K562 (cell line): ENCODE data around the gene RGL4. TPM values are rescaled to one million over a fixed set of nuclear protein-coding genes. Genes with fewer than 3 reads are reported as not detected.

Experiments used
- BACH1 ChIP-seq: fragments of 200-800 bp; sonication (Bioruptor generic); IDR thresholded peaks from 2 replicates; pipeline ENCODE4 v1.6.1; 2016; ENCODE audit warnings: missing genetic modification characterization, missing compliant biosample characterization
- BRD9 ChIP-seq: fragments of 450-650 bp; IDR thresholded peaks from 2 replicates; pipeline ENCODE4 v1.6.1; 2018; ENCODE audit warnings: low read depth; ENCODE audit not compliant: partially characterized antibody
- CHD4 ChIP-seq: fragments of 200-600 bp; sonication (generic); IDR thresholded peaks from 3 replicates; pipeline ENCODE4 v1.6.1; 2012; ENCODE audit warnings: low read depth, mild to moderate bottlenecking, mixed read lengths, low read length, inconsistent platforms; ENCODE audit not compliant: insufficient read depth, insufficient replicate concordance, poor library complexity, severe bottlenecking
- E2F4 ChIP-seq: sonication (generic); formaldehyde crosslinking; IDR thresholded peaks from 2 replicates; pipeline ENCODE4 v1.8.0; 2022; ENCODE audit warnings: mild to moderate bottlenecking, low read depth, missing genetic modification reagents
- ETV5 ChIP-seq: sonication (generic); formaldehyde crosslinking; IDR thresholded peaks from 2 replicates; pipeline ENCODE4 v1.4.0; 2020; ENCODE audit warnings: low read depth, mild to moderate bottlenecking, missing genetic modification reagents
- HDAC3 ChIP-seq: fragments of 450-650 bp; IDR thresholded peaks from 2 replicates; pipeline ENCODE4 v1.6.1; 2018; ENCODE audit warnings: borderline replicate concordance, mild to moderate bottlenecking, moderate library complexity; ENCODE audit not compliant: partially characterized antibody
- JUN ChIP-seq, 2 experiments: sonication (generic) in 1 of 2; formaldehyde crosslinking in 1 of 2; IDR thresholded peaks; 2 replicates each; pipeline versions ENCODE4 v1.6.1 to v1.8.0; 2012 to 2022; ENCODE audit warnings: borderline replicate concordance in 2 of 2, mild to moderate bottlenecking in 2 of 2, improper control_type of control experiment in 1 of 2, low read depth in 1 of 2, low read length in 1 of 2, missing genetic modification reagents in 1 of 2
- KAT2B ChIP-seq: IDR thresholded peaks from one replicate; pipeline ENCODE4 v1.6.1; 2012; ENCODE audit warnings: low read depth, mild to moderate bottlenecking, control low read depth, inconsistent platforms, low read length, moderate library complexity
- KLF13 ChIP-seq: fragments of 450-650 bp; IDR thresholded peaks from 2 replicates; pipeline ENCODE4 v1.6.1; 2016; ENCODE audit warnings: missing genetic modification characterization, low read depth, mild to moderate bottlenecking, missing compliant biosample characterization, moderate library complexity, borderline replicate concordance
- NFE2L1 ChIP-seq: fragments of 450-650 bp; IDR thresholded peaks from 2 replicates; pipeline ENCODE4 v1.6.1; 2016; ENCODE audit warnings: missing genetic modification characterization, low read depth, mild to moderate bottlenecking, missing compliant biosample characterization, moderate library complexity, borderline replicate concordance
- RBM34 ChIP-seq: fragments of 200-400 bp; formaldehyde crosslinking; IDR thresholded peaks from 2 replicates; pipeline ENCODE4 v1.6.1; 2018; ENCODE audit warnings: low read length, borderline replicate concordance; ENCODE audit not compliant: insufficient read depth
- SNAPC5 ChIP-seq: fragments of 250-450 bp; sonication (Bioruptor Pico); IDR thresholded peaks from 2 replicates; pipeline ENCODE4 v1.8.0; 2021; ENCODE audit warnings: moderate library complexity, mild to moderate bottlenecking, inconsistent platforms
- TAF9B ChIP-seq: fragments of 450-650 bp; IDR thresholded peaks from 2 replicates; pipeline ENCODE4 v1.6.1; 2018; ENCODE audit warnings: mild to moderate bottlenecking; ENCODE audit not compliant: partially characterized antibody
- ZBTB26 ChIP-seq: fragments of 450-650 bp; formaldehyde crosslinking; IDR thresholded peaks from 2 replicates; pipeline ENCODE4 v1.4.0; 2022; ENCODE audit warnings: missing genetic modification characterization
- ZBTB9 ChIP-seq: fragments of 450-650 bp; formaldehyde crosslinking; IDR thresholded peaks from 2 replicates; pipeline ENCODE4 v1.4.0; 2020; ENCODE audit warnings: mild to moderate bottlenecking, moderate library complexity
- ZKSCAN3 ChIP-seq: fragments of 250-450 bp; sonication (Bioruptor Pico); IDR thresholded peaks from 2 replicates; pipeline ENCODE4 v1.4.0; 2020
- ZNF589 ChIP-seq: fragments of 200-800 bp; sonication (Bioruptor generic); IDR thresholded peaks from 2 replicates; pipeline ENCODE4 v1.6.1; 2016; ENCODE audit warnings: low read depth, missing genetic modification characterization, missing compliant biosample characterization
- ZNF639 ChIP-seq, 2 experiments: fragments of 200-800 bp in 1 of 2; sonication (Bioruptor generic) in 1 of 2; sonication (generic) in 1 of 2; formaldehyde crosslinking in 1 of 2; IDR thresholded peaks in 1 of 2; conservative IDR thresholded peaks in 1 of 2; 2 replicates each; pipeline versions ENCODE4 v1.5.0 to v1.6.1; 2016 to 2020; ENCODE audit warnings: missing compliant biosample characterization in 1 of 2, missing genetic modification characterization in 1 of 2, missing genetic modification reagents in 1 of 2
- ZNF668 ChIP-seq: fragments of 250-450 bp; sonication (Bioruptor Pico); IDR thresholded peaks from 2 replicates; pipeline ENCODE4 v1.8.0; 2022; ENCODE audit warnings: mild to moderate bottlenecking, inconsistent platforms
- ZNF77 ChIP-seq: fragments of 250-450 bp; sonication (Bioruptor Pico); IDR thresholded peaks from 2 replicates; pipeline ENCODE4 v1.5.0; 2020
- polyA plus RNA-seq, 8 experiments: library from polyadenylated mRNA; depleted of rRNA in 4 of 8; stranded (reverse) in 5 of 8; unstranded in 3 of 8; fragments of >200 nt; fragmentation: Nextera tagmentation in 2 of 8; fragmentation: Illumina TruSeq in 1 of 8; extraction: Ambion mirVana in 2 of 8; extraction: Trizol in 1 of 8; gene quantifications; 2 replicates each; pipeline versions ENCODE4 v1.2.1 to v1.2.3, GENCODE V29; 2011 to 2014; ENCODE audit warnings: inconsistent platforms in 1 of 8, missing spikeins in 1 of 8
- total RNA-seq, 7 experiments: library from RNA; depleted of rRNA in 6 of 7; stranded (reverse); fragments of >200 nt in 6 of 7; fragmentation: Illumina TruSeq in 2 of 7; extraction: Trizol in 2 of 7; gene quantifications; 2 replicates each; pipeline versions ENCODE4 v1.2.1 to v1.2.3, GENCODE V29; 2011 to 2021; ENCODE audit warnings: low replicate concordance in 1 of 7

RGL4 gene
- total and polyA plus RNA-seq, 9 of the 15 experiments (the other 6 are each of a cell fraction or from before 2014, with no cell fraction given) = not detected

- TF ChIP-seq KLF13 (tag) (0 out of 2 replicates have a peak, but pooled peaks have one; percentile 21), HDAC3 (no peak), BACH1 (tag) (no peak), ZNF668 (CRISPR knock-in tag) (no peak), ZNF77 (CRISPR knock-in tag) (no peak), ZNF589 (no peak), NFE2L1 (tag) (no peak), CHD4 (no peak), ZBTB26 (no peak), ZBTB9 (CRISPR knock-in tag) (no peak), ZKSCAN3 (CRISPR knock-in tag) (no peak), E2F4 (CRISPR knock-in tag) (no peak), SNAPC5 (CRISPR knock-in tag) (no peak), RBM34 (no peak), BRD9 (no peak), ZNF639 (CRISPR knock-in tag; conservative IDR thresholded peaks at IDR 0.05 in 1 of 2, IDR thresholded peaks at IDR 0.05 in 1 of 2) (no peak; a peak in 1 of 4 replicates), ETV5 (CRISPR knock-in tag) (peak; percentile 21; the same call in 1 of the 2 replicates), KAT2B (no peak), TAF9B (peak; percentile 13), JUN (IDR thresholded peaks at IDR 0.05; ENCODE audit: borderline replicate concordance, low read depth, low read length) (peak; percentile 54; the same call in 1 of the 2 replicates), JUN (CRISPR knock-in tag; IDR thresholded peaks at IDR 0.05; ENCODE audit: borderline replicate concordance) (no peak)
Measured at GRCh38 chr22:23716811-23717801, 26.3 kb downstream of the RGL4 start (continued).
